22Rv1 (cell line): Measurements from ENCODE around the gene DNASE1.

Experiments
- CTCF ChIP-seq: fragments of 450-650 bp; IDR thresholded peaks from 2 replicates; pipeline ENCODE4 v1.5.1; 2017; ENCODE audit warnings: mild to moderate bottlenecking
- ZFX ChIP-seq: fragments of 450-650 bp; IDR thresholded peaks from 2 replicates; pipeline ENCODE4 v1.6.1; 2017; ENCODE audit warnings: antibody characterized with exemption, borderline replicate concordance

- TF ChIP-seq CTCF (no peak), ZFX (no peak)
These were observed 29.2 kb upstream of the DNASE1 start for GRCh38 chr16:3625331-3625730.
